ENCODE results near the gene PTDSS2. TPM values are rescaled to one million over a fixed set of nuclear protein-coding genes. Genes with fewer than 3 reads are reported as not detected.
"Not testable (repeated sequence)": the region's sequence is repeated elsewhere in the genome, so short reads cannot be mapped to it uniquely, and the experiment has no call there.

PTDSS2 gene
- total and polyA plus RNA-seq, 8 donors, result 11.3 to 44.7 (median 15.7) TPM

DNA sequence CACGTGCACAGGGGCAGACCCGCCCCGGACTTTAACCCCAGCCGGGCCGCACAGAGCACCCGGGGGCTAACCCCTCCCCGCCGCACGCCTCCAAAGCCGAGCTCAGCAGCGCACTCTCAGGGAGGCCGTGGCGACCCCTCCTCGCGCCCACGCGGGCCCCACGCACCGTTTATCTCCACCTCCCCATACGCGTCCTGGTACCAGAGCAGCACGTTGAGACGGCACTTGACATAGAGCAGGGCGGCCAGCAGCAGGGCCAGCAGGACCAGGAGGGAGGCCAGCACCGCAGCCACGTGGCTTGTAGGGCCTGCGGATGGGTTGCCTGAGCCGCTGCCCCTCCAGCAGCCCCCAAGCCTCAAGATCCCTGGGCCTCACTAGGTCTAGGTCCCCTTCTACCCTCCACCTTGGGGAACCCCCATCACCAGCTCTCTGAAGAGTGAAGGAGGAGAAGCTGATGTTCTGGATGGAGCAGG is 42.4 kb upstream of the PTDSS2 start:
- Histone ChIP-seq H3K27ac (peak overlapping the region in 2 of 4 donors; percentile 25 to 50), H3K4me1 (peaks cover 0 to 3% (median 0%) of the 10 kb centered on the region in 3 donors), H3K27me3 (no peaks in the 10 kb centered on the region), H3K36me3 (peaks cover 0 to 9% (median 7%) of the 10 kb centered on the region in 3 donors), H3K9me3 (no peaks in the 10 kb centered on the region), H3K4me3 (no peak overlapping the region)
- DNase-seq (peak in 3 of 6 donors; percentile 56 to 86 (median 61)), ATAC-seq (peak in 2 of 4 donors; percentile 2 to 12), FAIRE-seq (no peak)
- TF ChIP-seq, protein P1, sequence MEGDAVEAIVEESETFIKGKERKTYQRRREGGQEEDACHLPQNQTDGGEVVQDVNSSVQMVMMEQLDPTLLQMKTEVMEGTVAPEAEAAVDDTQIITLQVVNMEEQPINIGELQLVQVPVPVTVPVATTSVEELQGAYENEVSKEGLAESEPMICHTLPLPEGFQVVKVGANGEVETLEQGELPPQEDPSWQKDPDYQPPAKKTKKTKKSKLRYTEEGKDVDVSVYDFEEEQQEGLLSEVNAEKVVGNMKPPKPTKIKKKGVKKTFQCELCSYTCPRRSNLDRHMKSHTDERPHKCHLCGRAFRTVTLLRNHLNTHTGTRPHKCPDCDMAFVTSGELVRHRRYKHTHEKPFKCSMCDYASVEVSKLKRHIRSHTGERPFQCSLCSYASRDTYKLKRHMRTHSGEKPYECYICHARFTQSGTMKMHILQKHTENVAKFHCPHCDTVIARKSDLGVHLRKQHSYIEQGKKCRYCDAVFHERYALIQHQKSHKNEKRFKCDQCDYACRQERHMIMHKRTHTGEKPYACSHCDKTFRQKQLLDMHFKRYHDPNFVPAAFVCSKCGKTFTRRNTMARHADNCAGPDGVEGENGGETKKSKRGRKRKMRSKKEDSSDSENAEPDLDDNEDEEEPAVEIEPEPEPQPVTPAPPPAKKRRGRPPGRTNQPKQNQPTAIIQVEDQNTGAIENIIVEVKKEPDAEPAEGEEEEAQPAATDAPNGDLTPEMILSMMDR (IDR thresholded peaks at IDR 0.05), result no peak
- 78 to 83% methylated on average over 20 to 28 of the region's 28 CpGs for WGBS, 2 donors
- intact Hi-C loops (cut with DNase I), result no loop called here

DNA sequence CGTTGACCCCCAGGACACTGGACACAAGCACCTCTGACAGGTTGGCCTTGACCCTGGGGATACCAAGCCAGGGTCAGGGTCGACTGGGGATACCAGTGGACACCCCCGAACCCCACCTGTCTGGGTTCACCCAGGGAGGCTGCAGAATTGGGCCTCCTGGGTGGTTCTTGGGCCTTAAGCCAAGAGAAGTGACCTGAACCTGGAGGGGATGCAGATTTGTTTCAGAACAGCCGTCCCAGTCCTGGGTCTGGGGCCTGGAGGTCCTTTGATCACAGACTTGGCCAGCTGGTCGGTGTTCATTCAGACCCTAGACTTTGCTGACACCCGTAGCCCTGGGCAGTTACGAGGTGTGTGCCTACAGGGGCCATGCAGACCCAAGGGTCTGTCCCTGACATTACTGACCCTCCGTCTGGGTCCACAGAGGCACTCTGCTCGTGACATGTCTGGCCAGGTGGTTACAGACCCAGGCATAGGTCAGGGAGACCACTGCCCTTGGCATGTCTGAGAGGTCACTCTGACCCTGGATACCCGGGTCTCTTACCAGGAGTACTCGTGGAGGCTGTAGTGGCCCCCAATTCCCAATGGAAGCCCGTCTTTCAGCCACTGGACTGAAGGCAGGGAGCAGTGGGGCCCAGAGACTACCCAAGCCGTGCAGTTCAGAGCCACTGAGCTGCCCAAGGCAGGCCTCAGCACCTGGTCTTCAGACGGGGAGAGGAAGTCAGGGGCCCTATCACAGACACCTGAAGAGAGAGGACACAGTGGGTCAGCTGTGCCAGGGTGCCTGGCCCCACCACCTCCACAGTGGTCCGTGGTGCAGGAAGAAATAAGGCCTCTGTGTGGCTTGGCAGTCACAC is 41.7 kb upstream of the PTDSS2 start:
- H3K9me3 ChIP-seq, result no peaks in the 10 kb centered on the region
- ATAC-seq, result no peak
- peaks cover 0 to 3% (median 0%) of the 10 kb centered on the region in 3 donors for H3K4me1 ChIP-seq
- no peaks in the 10 kb centered on the region for H3K27me3 ChIP-seq
- DNase-seq, result peak in 3 of 6 donors; percentile 28 to 47 (median 29)
- no peak overlapping the region for H3K27ac ChIP-seq
- peaks cover 0 to 9% (median 7%) of the 10 kb centered on the region in 3 donors for H3K36me3 ChIP-seq
- intact Hi-C loops (cut with DNase I), result no loop called here
- WGBS, 2 donors, result 87 to 91% methylated on average over 15 of the region's 15 CpGs
- TF ChIP-seq, protein P1 (IDR thresholded peaks at IDR 0.05), result no peak
- no peak for FAIRE-seq
- H3K4me3 ChIP-seq, result no peak overlapping the region

DNA sequence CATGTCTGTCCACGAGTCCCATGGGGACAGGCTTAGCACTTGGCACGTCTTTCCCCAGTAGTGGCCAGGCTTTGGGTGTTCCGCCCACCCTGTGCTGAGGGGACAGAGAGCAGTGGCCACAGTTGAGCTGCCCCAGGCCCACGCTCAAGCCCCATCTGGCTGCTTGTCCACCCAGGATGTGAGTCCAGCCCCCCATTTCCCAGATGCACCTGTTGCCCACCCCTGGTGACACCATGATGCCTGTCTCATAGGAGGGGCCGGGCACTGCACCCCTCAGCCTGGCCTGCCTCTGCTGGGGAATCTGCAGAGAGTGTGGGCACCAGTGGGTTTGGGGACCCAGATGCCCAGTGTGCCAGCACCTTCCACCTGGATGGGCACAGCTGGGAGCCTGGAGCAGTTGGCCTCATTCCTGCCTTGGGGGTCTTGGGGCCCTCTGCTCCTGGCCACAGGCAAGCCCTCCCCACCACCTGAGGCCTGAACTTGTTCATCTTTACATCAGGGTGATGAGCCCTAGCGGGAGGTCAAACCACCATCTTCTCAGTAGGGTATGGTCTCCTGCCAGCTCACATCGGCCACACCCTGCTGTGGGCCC is 41.0 kb upstream of the PTDSS2 start:
- intact Hi-C loops (cut with DNase I), result no loop called here
- no peaks in the 10 kb centered on the region for H3K27me3 ChIP-seq
- ATAC-seq (no peak), FAIRE-seq (no peak), DNase-seq (peak in 4 of 6 donors; percentile 24 to 74 (median 42))
- H3K4me3 ChIP-seq, result no peak overlapping the region
- H3K9me3 ChIP-seq, result no peaks in the 10 kb centered on the region
- 80% methylated on average over 7 of the region's 7 CpGs for WGBS, 2 donors
- peaks cover 0 to 1% (median under 1%) of the 10 kb centered on the region in 3 donors for H3K36me3 ChIP-seq
- peaks cover 0 to 3% (median 0%) of the 10 kb centered on the region in 3 donors for H3K4me1 ChIP-seq
- TF ChIP-seq, protein P1 (IDR thresholded peaks at IDR 0.05), result no peak
- H3K27ac ChIP-seq, result no peak overlapping the region

DNA sequence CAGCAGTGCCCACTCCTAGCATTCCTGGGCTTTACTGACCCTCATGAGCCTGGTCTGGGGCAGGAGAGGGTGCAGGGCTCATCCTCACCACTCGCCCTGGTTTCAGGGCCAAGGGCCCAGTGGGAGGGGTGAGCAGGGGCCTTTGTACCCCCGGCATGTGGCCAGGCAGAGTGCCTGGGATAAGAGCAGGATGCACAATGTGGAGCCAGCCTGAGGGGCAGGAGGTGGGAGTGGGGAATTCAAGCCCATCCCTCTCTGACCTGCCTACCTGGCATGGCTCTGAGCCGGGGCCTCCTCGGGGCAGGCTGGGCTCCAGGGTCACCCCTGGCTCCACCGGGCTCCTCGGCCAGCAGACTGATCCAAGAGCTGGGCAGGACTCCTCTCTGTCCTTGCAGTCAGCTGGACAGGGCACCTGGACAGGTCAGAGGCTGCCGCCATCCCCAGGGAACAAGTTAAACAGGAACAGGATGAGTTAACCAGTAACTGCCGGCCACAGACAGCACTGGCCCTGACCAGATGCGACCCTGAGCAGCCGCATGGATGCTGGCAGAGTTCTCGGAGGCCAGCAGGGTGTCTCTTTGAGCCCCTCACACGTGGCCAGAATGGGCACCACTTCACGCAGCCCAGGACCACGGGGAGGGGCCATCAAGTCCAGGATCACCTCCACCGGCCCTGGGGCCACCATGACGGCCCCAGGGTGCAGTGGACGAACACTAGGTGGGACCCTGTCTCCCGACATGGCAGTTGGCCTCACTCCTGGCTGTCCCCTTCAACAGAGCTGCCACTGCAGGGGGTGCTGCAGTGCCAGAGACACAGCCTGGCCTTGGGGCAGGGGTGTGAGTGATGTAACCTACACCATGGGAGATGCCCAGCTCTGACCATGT is 40.2 kb upstream of the PTDSS2 start:
- DNase-seq (peak in 4 of 6 donors; percentile 29 to 77 (median 52)), FAIRE-seq (no peak), ATAC-seq (no peak)
- 49 to 52% methylated on average over 18 of the region's 18 CpGs for WGBS, 2 donors
- no peak overlapping the region for H3K4me3 ChIP-seq
- H3K27me3 ChIP-seq, result no peaks in the 10 kb centered on the region
- intact Hi-C loops (cut with DNase I), result no loop called here
- H3K4me1 ChIP-seq, result peaks cover 0 to 3% (median 0%) of the 10 kb centered on the region in 3 donors
- TF ChIP-seq, protein P1 (IDR thresholded peaks at IDR 0.05), result no peak
- no peaks in the 10 kb centered on the region for H3K9me3 ChIP-seq
- H3K27ac ChIP-seq, result no peak overlapping the region
- no peaks in the 10 kb centered on the region for H3K36me3 ChIP-seq

DNA sequence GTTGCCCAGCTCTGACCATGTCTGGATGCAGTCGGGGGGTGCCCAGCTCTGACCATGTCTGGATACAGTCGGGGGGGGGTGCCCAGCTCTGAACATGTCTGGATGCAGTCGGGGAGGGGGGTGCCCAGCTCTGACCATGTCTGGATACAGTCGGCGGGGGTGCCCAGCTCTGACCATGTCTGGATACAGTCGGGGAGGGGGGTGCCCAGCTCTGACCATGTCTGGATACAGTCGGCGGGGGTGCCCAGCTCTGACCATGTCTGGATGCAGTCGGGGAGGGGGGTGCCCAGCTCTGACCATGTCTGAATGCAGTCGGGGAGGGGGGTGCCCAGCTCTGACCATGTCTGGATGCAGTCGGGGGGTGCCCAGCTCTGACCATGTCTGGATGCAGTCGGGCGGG is 39.4 kb upstream of the PTDSS2 start:
- H3K27ac ChIP-seq; H3K4me1 ChIP-seq; ATAC-seq; FAIRE-seq; intact Hi-C loops (cut with DNase I); H3K27me3 ChIP-seq; H3K9me3 ChIP-seq; H3K4me3 ChIP-seq; H3K36me3 ChIP-seq: not testable (repeated sequence)
- peak in 1 of 6 donors; percentile 56 for DNase-seq
- 85 to 93% methylated on average over 7 to 13 of the region's 13 CpGs for WGBS, 2 donors

DNA sequence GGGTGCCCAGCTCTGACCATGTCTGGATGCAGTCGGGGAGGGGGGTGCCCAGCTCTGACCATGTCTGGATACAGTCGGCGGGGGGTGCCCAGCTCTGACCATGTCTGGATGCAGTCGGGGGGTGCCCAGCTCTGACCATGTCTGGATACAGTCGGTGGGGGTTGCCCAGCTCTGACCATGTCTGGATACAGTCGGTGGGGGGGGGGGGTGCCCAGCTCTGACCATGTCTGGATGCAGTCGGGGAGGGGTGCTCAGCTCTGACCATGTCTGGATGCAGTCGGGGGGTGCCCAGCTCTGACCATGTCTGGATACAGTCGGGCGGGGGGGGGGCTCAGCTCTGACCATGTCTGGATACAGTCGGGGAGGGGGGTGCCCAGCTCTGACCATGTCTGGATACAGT is 38.6 kb upstream of the PTDSS2 start:
- H3K36me3 ChIP-seq; H3K27ac ChIP-seq; H3K27me3 ChIP-seq; intact Hi-C loops (cut with DNase I); H3K9me3 ChIP-seq; FAIRE-seq; H3K4me3 ChIP-seq; ATAC-seq: not testable (repeated sequence)
- 75 to 86% methylated on average over 8 to 10 of the region's 11 CpGs for WGBS, 2 donors
- peaks cover 0 to 11% (median 0%) of the 10 kb centered on the region in 3 donors for H3K4me1 ChIP-seq
- DNase-seq, result peak in 1 of 6 donors; percentile 60
